ENCODE results near the gene NBL1. TPM values are rescaled to one million over a fixed set of nuclear protein-coding genes. Genes with fewer than 3 reads are reported as not detected.

The NBL1 gene
- total RNA-seq, 3 donors from 2014 or later = 320 to 457 (median 426) TPM

- intact Hi-C loops (cut with DNase I, micrococcal nuclease) = loop anchor here in 1 of 2 donors (10.0 kb wide), 1 partner anchor 311 kb away; no protein-coding TSS in a partner anchor
- no peaks in the 10 kb centered on the region for H3K36me3 ChIP-seq (ENCODE audit: low read depth)
- DNase-seq = no peak
- no peaks in the 10 kb centered on the region for H3K9me3 ChIP-seq
- no peak for ATAC-seq
- H3K4me3 ChIP-seq = no peak overlapping the region
- TF ChIP-seq CTCF (IDR thresholded peaks at IDR 0.05) = no peak
- H3K4me1 ChIP-seq (ENCODE audit: low read depth) = peaks cover 12% of the 10 kb centered on the region
Measured at GRCh38 chr1:19655718-19656080, 11.6 kb downstream of the NBL1 start.

- no peak for DNase-seq
- H3K4me3 ChIP-seq = no peak overlapping the region
- no peaks in the 10 kb centered on the region for H3K36me3 ChIP-seq (ENCODE audit: low read depth)
- TF ChIP-seq CTCF (IDR thresholded peaks at IDR 0.05) = no peak
- no peak for ATAC-seq
- H3K4me1 ChIP-seq (ENCODE audit: low read depth) = peaks cover 6% of the 10 kb centered on the region
- H3K9me3 ChIP-seq = no peaks in the 10 kb centered on the region
- intact Hi-C loops (cut with DNase I, micrococcal nuclease) = loop anchor here in 1 of 2 donors (10.0 kb wide), 1 partner anchor 311 kb away; no protein-coding TSS in a partner anchor
Measured at GRCh38 chr1:19656134-19656779, 12.1 kb downstream of the NBL1 start.

- peaks cover 5% of the 10 kb centered on the region for H3K4me1 ChIP-seq (ENCODE audit: low read depth)
- intact Hi-C loops (cut with DNase I, micrococcal nuclease) = loop anchor here in 1 of 2 donors (10.0 kb wide), 1 partner anchor 312 kb away; no protein-coding TSS in a partner anchor
- DNase-seq (no peak), ATAC-seq (no peak)
- no peak for TF ChIP-seq CTCF (IDR thresholded peaks at IDR 0.05)
- no peak overlapping the region for H3K4me3 ChIP-seq
- H3K9me3 ChIP-seq = no peaks in the 10 kb centered on the region
- H3K36me3 ChIP-seq (ENCODE audit: low read depth) = no peaks in the 10 kb centered on the region
Measured at GRCh38 chr1:19656780-19657466, 12.8 kb downstream of the NBL1 start.

GRCh38 chr1:19657511-19657910 lies 13.4 kb downstream of the NBL1 start:
- H3K4me1 ChIP-seq (ENCODE audit: low read depth) = peaks cover 5% of the 10 kb centered on the region
- DNase-seq = no peak
- H3K36me3 ChIP-seq (ENCODE audit: low read depth) = no peaks in the 10 kb centered on the region
- TF ChIP-seq CTCF (IDR thresholded peaks at IDR 0.05) = no peak
- no peak for ATAC-seq
- no peaks in the 10 kb centered on the region for H3K9me3 ChIP-seq
- no peak overlapping the region for H3K4me3 ChIP-seq
- intact Hi-C loops (cut with DNase I, micrococcal nuclease) = loop anchor here in 1 of 2 donors (10.0 kb wide), 1 partner anchor 313 kb away; no protein-coding TSS in a partner anchor

- ATAC-seq (no peak), DNase-seq (no peak)
- H3K36me3 ChIP-seq (ENCODE audit: low read depth) = no peaks in the 10 kb centered on the region
- no peaks in the 10 kb centered on the region for H3K9me3 ChIP-seq
- intact Hi-C loops (cut with DNase I, micrococcal nuclease) = loop anchor here in 1 of 2 donors (10.0 kb wide), 1 partner anchor 313 kb away; no protein-coding TSS in a partner anchor
- no peak overlapping the region for H3K4me3 ChIP-seq
- TF ChIP-seq CTCF (IDR thresholded peaks at IDR 0.05) = no peak
- peaks cover 5% of the 10 kb centered on the region for H3K4me1 ChIP-seq (ENCODE audit: low read depth)
Measured at GRCh38 chr1:19658186-19658585, 14.1 kb downstream of the NBL1 start.
